Thymus (tissue), 11 donors: ENCODE measurements around the gene TMEM184A. TPM values are rescaled to one million over a fixed set of nuclear protein-coding genes. Genes with fewer than 3 reads are reported as not detected.

Source experiments
- DNase-seq, 9 donors: peaks; one replicate each; pipeline ENCODE4 v3.0.0-alpha.2; 2013; ENCODE audit warnings: low spot score in 9 of 9, low read depth in 6 of 9, missing footprints in 1 of 9
- H3K27ac ChIP-seq, 2 donors: one replicate each; pipeline ENCODE4 v1.5.1; 2013; ENCODE audit warnings: control low read depth in 1 of 2, low read depth in 1 of 2, low read length in 1 of 2, mild to moderate bottlenecking in 1 of 2, moderate library complexity in 1 of 2
- H3K27me3 ChIP-seq, 2 donors: one replicate each; pipeline ENCODE4 v1.5.1; 2013; ENCODE audit warnings: low read length in 1 of 2; ENCODE audit not compliant: control insufficient read depth in 2 of 2, insufficient read depth in 1 of 2
- H3K36me3 ChIP-seq, 2 donors: one replicate each; pipeline ENCODE4 v1.5.1; 2013; ENCODE audit warnings: low read length in 1 of 2, mild to moderate bottlenecking in 1 of 2, moderate library complexity in 1 of 2; ENCODE audit not compliant: control insufficient read depth in 2 of 2, insufficient read depth in 2 of 2
- H3K4me1 ChIP-seq, 2 donors: one replicate each; pipeline ENCODE4 v1.5.1; 2013; ENCODE audit warnings: low read length in 2 of 2; ENCODE audit not compliant: control insufficient read depth in 2 of 2, insufficient read depth in 2 of 2
- H3K4me3 ChIP-seq, 2 donors: one replicate each; pipeline ENCODE4 v1.5.1; 2013; ENCODE audit warnings: low read length in 2 of 2, control low read depth in 1 of 2, mild to moderate bottlenecking in 1 of 2
- H3K9me3 ChIP-seq, 2 donors: one replicate each; pipeline ENCODE4 v1.5.1; 2013; ENCODE audit warnings: low read length in 1 of 2, mild to moderate bottlenecking in 1 of 2; ENCODE audit not compliant: control insufficient read depth in 2 of 2, insufficient read depth in 1 of 2
- WGBS: extraction: QIAGEN DNeasy Blood & Tissue Kit; methylation state at CpG from one replicate; pipeline ENCODE4 v1.1.7; 2013; 5-methylcytosine and 5-hydroxymethylcytosine counted together
- polyA plus RNA-seq: library from polyadenylated mRNA; stranded (reverse); fragments of 200-250 nt; gene quantifications from one replicate; pipeline ENCODE4 v1.2.3, GENCODE V29; 2013
- total RNA-seq: library from RNA; stranded (reverse); fragments of 120-200 nt; gene quantifications from one replicate; pipeline ENCODE4 v1.2.4, GENCODE V29; 2013
- donor health status: healthy.

TMEM184A gene
- total and polyA plus RNA-seq, 2 donors: 0.47 to 5.6 TPM

- H3K4me1 ChIP-seq: peaks cover 13 to 34% of the 10 kb centered on the region in 2 donors
These were observed 1.8 kb upstream of the TMEM184A start for GRCh38 chr7:1557771-1558170.

DNA sequence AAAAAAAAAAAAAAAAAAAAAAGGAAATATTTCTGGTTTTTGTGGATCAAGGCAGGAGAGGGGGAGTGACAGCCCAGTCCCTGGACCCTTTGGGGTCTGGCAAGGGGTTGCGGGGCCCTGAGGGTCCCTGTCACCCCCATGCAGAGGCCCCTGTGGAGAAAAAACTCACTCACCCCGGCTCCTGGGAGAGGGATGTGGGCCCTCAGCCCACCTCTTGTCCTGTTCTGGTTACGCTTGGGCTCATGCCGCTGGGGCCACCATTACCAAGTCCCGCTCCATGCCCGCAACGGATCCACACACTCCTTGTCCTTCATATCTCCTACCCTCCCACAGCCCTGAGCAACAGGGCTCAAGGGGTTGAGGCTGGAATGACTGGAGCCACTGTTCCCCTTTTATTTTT, 1.0 kb upstream of the TMEM184A start:
- H3K4me1 ChIP-seq: peaks cover 13 to 34% of the 10 kb centered on the region in 2 donors
- H3K27ac ChIP-seq: no peak overlapping the region
- no peak for DNase-seq
- no peak overlapping the region for H3K4me3 ChIP-seq
- H3K9me3 ChIP-seq: peaks cover 0 to 4% of the 10 kb centered on the region in 2 donors
- 98% methylated on average over 7 of the region's 7 CpGs for WGBS
- H3K36me3 ChIP-seq: no peaks in the 10 kb centered on the region
- H3K27me3 ChIP-seq: no peaks in the 10 kb centered on the region

More at GRCh38 chr7:1557771-1558170, 1.8 kb upstream of the TMEM184A start:
- DNase-seq: no peak
- Histone ChIP-seq H3K27me3 (no peaks in the 10 kb centered on the region), H3K27ac (no peak overlapping the region), H3K36me3 (no peaks in the 10 kb centered on the region), H3K9me3 (peaks cover 0 to 4% of the 10 kb centered on the region in 2 donors), H3K4me3 (no peak overlapping the region)
- 97% methylated on average over 10 of the region's 10 CpGs for WGBS

- peaks cover 13 to 34% of the 10 kb centered on the region in 2 donors for H3K4me1 ChIP-seq
These were observed 776 bp downstream of the TMEM184A start for GRCh38 chr7:1555046-1555812.

GRCh38 chr7:1554333-1555045, 1.5 kb downstream of the TMEM184A start:
- no peaks in the 10 kb centered on the region for H3K36me3 ChIP-seq
- no peak overlapping the region for H3K27ac ChIP-seq
- peaks cover 13 to 31% of the 10 kb centered on the region in 2 donors for H3K4me1 ChIP-seq
- DNase-seq: no peak
- WGBS: 93% methylated on average over 20 of the region's 20 CpGs
- H3K4me3 ChIP-seq: no peak overlapping the region
- no peaks in the 10 kb centered on the region for H3K27me3 ChIP-seq
- peaks cover 0 to 4% of the 10 kb centered on the region in 2 donors for H3K9me3 ChIP-seq

More at GRCh38 chr7:1555046-1555812, 776 bp downstream of the TMEM184A start:
- 74% methylated on average over 35 of the region's 35 CpGs for WGBS
- Histone ChIP-seq H3K27me3 (no peaks in the 10 kb centered on the region), H3K36me3 (no peaks in the 10 kb centered on the region), H3K9me3 (peaks cover 0 to 4% of the 10 kb centered on the region in 2 donors), H3K27ac (peak overlapping the region in 1 of 2 donors; percentile 39), H3K4me3 (peak overlapping the region in 1 of 2 donors; percentile 10)
- DNase-seq: peak in 2 of 9 donors; percentile 35 to 51

GRCh38 chr7:1553512-1554210, 2.3 kb downstream of the TMEM184A start:
- Histone ChIP-seq H3K9me3 (peaks cover 0 to 4% of the 10 kb centered on the region in 2 donors), H3K4me1 (peaks cover 13 to 29% of the 10 kb centered on the region in 2 donors), H3K27me3 (no peaks in the 10 kb centered on the region), H3K36me3 (no peaks in the 10 kb centered on the region), H3K4me3 (no peak overlapping the region), H3K27ac (no peak overlapping the region)
- DNase-seq: no peak
- WGBS: 95% methylated on average over 28 of the region's 28 CpGs

DNA sequence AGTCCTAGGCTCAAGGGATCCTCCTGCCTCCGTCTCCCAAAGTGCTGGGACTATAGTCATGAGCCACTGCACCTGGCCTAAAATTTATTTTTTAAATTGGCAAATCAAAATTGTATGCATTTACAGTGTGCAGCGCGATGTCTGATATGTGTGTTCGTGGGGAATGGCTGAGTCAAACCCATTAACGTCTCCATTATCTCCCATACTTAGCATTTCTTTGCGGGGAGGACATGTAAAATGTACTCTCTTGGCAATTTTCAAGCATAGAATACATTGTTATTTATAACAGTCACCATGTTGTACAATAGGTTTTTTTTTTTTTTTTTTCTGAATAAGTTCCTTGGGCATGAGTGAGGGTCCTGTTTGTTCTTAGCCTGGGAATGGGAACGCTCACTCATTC, 3.8 kb downstream of the TMEM184A start:
- peaks cover 0 to 4% of the 10 kb centered on the region in 2 donors for H3K9me3 ChIP-seq
- H3K36me3 ChIP-seq: peaks cover 0 to 7% of the 10 kb centered on the region in 2 donors
- no peak overlapping the region for H3K27ac ChIP-seq
- DNase-seq: no peak
- H3K4me3 ChIP-seq: no peak overlapping the region
- 98% methylated on average over 7 of the region's 7 CpGs for WGBS
- H3K4me1 ChIP-seq: peaks cover 13 to 26% of the 10 kb centered on the region in 2 donors
- no peaks in the 10 kb centered on the region for H3K27me3 ChIP-seq

DNA sequence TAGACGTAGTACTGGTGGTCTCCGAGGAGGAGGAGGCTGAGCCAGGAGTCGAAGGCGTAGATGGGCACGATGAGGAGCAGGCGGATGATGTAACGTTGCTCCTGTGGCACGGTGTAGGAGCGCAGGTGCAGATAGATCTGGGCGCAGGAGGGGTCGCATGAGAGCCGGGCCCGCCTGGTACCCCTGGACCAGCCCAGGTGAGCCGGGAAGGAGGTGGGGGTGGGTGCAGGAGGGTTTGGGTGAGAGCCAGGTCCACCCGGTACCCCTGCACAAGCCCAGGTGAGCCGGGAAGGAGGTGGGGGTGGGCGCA, 5.2 kb downstream of the TMEM184A start:
- no peaks in the 10 kb centered on the region for H3K27me3 ChIP-seq
- H3K4me3 ChIP-seq: no peak overlapping the region
- WGBS: 96% methylated on average over 17 of the region's 17 CpGs
- peaks cover 7 to 12% of the 10 kb centered on the region in 2 donors for H3K4me1 ChIP-seq
- peaks cover 0 to 15% of the 10 kb centered on the region in 2 donors for H3K36me3 ChIP-seq
- H3K9me3 ChIP-seq: no peaks in the 10 kb centered on the region
- no peak overlapping the region for H3K27ac ChIP-seq
- no peak for DNase-seq

DNA sequence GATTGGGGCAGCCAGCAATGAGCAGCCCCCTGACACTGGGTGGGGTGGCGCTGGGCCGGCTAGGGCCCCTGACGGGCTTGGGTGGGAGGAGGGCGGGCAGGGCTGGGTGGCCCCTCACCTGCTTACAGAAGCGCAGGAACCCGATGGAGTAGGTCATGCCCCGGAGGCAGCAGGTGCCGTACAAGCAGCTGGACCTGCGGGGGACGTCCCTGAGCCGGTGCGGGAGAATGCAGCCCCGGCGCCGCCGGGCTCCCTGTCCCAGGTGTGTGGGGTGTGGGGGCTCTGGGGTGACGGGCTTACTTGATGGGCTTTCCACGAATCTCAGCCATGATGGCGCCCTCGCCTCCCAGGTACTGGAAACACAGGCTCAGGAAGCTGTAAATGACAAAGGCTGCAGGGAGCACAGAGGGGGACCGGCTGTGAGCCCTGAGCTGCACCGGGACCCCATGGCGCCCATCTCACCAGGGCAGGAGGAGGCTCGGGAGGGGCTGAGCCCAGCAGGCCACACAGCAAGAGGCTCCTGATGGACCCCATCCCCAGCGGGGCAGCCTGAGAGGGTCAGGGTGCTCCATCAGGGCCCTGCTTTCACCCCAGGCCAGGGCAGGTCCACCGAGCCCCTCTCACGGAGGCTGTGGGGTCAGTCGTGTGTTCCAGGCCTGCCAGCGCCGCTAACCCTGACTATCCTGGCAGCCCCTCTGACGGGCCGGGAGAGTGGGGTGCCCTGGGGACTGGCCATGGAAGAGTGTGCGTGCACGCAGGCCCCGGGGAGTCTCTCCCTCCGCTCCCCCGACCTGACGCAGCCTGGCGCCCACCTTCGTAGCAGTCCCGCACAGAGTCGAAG, 5.8 kb downstream of the TMEM184A start:
- Histone ChIP-seq H3K9me3 (no peaks in the 10 kb centered on the region), H3K27ac (no peak overlapping the region), H3K36me3 (peaks cover 4 to 21% of the 10 kb centered on the region in 2 donors), H3K27me3 (no peaks in the 10 kb centered on the region), H3K4me3 (no peak overlapping the region), H3K4me1 (peaks cover 2 to 7% of the 10 kb centered on the region in 2 donors)
- WGBS: 96% methylated on average over 42 of the region's 42 CpGs
- DNase-seq: no peak
